PFSK-1 (cell line): ENCODE results near the gene TMEM255A.

ENCODE experiments used
- POLR2AphosphoS5 ChIP-seq: IDR thresholded peaks from 2 replicates; pipeline ENCODE4 v1.6.1; 2012; ENCODE audit warnings: low read depth, mild to moderate bottlenecking, control low read depth, low read length, moderate library complexity
- REST ChIP-seq, 2 experiments: IDR thresholded peaks; 2 replicates each; pipeline versions ENCODE4 v1.6.1 to v1.8.0; 2011 to 2012; ENCODE audit warnings: low read depth in 2 of 2, low read length in 2 of 2, control low read depth in 1 of 2, inconsistent platforms in 1 of 2, mild to moderate bottlenecking in 1 of 2, moderate library complexity in 1 of 2; ENCODE audit not compliant: insufficient read depth in 1 of 2
- TAF1 ChIP-seq: IDR thresholded peaks from 2 replicates; pipeline ENCODE4 v1.6.1; 2012; ENCODE audit warnings: low read length, control low read depth, borderline replicate concordance; ENCODE audit not compliant: insufficient read depth

- TF ChIP-seq POLR2AphosphoS5 (no peak), TAF1 (no peak), REST (IDR thresholded peaks at IDR 0.05; ENCODE audit: insufficient read depth in 1 of 2, low read depth in 2 of 2, low read length in 2 of 2) (no peak)
These were observed 47.6 kb upstream of the TMEM255A start for GRCh38 chrX:120358737-120359456.
